ENCODE measurements around the gene RNF149.
A peak's percentile ranks its signal among the peaks of the same experiment; 100 is the strongest.

The RNF149 gene

GRCh38 chr2:101267671-101268656 lies 40.5 kb downstream of the RNF149 start:
- H3K27ac ChIP-seq (replicated peaks): no peak overlapping the region
- H3K4me3 ChIP-seq (replicated peaks; ENCODE audit: insufficient read depth, low read length): no peak overlapping the region
- no peak for TF ChIP-seq GABPA (IDR thresholded peaks at IDR 0.05; ENCODE audit: low read depth)
- no peak for DNase-seq (ENCODE audit: low read depth in 1 of 2, low spot score in 1 of 2)
- H3K27me3 ChIP-seq (ENCODE audit: insufficient read depth, poor library complexity, severe bottlenecking): no peaks in the 10 kb centered on the region

DNA sequence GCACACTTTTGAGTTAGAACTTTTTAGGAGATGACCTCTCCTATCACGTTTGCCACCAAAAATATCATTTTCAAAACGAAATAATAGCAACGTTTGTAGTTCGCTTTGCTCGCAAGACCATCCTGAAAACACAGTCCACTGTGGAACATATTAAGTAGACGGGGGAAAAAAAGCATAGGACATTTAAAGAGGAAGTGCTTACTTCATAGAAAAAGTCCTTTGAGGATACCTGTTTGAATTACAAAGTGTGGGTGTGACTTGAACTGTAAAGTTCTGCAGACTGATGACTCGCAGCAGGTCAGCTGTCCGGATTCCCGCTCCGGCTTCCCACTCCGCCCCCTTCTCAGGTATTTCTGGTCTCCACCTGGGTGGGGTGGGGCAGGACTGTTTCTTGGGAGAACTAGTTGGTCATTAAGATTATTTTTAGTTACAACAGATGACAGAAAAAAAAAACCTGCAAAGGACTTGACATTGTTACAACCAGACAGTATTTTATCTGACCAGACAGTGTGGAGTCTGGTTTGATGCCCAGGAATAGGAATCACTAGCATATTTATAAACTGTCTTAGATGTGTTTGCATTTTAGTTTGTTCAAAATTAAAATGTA lies 42.5 kb downstream of the RNF149 start:
- peak; percentile 52 for TF ChIP-seq SPI1 (IDR thresholded peaks at IDR 0.05; ENCODE audit: borderline replicate concordance, low read depth)
- TF ChIP-seq POLR2AphosphoS5 (IDR thresholded peaks at IDR 0.05; ENCODE audit: low read depth): no peak
- Histone ChIP-seq H3K27me3 (ENCODE audit: insufficient read depth, poor library complexity, severe bottlenecking) (no peaks in the 10 kb centered on the region), H3K27ac (replicated peaks) (no peak overlapping the region), H3K4me3 (replicated peaks; ENCODE audit: insufficient read depth, low read length) (no peak overlapping the region)
- DNase-seq (ENCODE audit: low read depth in 1 of 2, low spot score in 1 of 2): no peak

DNA sequence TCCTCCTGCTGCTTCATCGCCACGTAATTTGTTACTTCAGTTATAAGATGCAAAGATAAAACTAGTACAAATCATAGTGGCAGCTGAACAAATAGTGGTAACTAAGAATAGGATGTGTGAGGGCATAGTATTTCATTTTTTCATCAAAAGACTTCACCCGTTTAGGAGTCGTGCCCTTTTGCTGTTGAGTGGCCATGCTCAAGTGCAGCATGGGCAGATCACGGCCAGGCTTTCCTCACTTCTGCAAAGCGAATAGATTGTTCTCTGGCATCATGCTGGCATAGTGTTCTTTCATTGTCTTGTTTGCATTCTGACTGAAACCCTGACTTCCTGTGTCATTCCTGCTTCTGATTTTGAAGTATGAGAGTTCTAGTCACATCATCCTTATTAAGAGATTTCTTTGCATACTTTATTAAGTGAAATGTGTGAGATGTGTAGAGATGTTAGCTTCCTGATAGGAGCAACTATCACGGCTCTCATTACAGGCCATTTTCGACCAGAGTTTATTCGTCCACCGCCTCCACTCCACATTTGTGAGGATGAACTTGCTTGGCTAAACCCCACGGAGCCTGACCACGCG lies 44.1 kb downstream of the RNF149 start:
- Histone ChIP-seq H3K4me3 (replicated peaks; ENCODE audit: insufficient read depth, low read length) (no peak overlapping the region), H3K27me3 (ENCODE audit: insufficient read depth, poor library complexity, severe bottlenecking) (no peaks in the 10 kb centered on the region), H3K27ac (replicated peaks) (no peak overlapping the region)
- no peak for DNase-seq (ENCODE audit: low read depth in 1 of 2, low spot score in 1 of 2)
- TF ChIP-seq REST (IDR thresholded peaks at IDR 0.05; ENCODE audit: insufficient replicate concordance, low read depth) (no peak), POLR2AphosphoS5 (IDR thresholded peaks at IDR 0.05; ENCODE audit: low read depth) (no peak), GABPA (IDR thresholded peaks at IDR 0.05; ENCODE audit: low read depth) (no peak), SPI1 (IDR thresholded peaks at IDR 0.05; ENCODE audit: borderline replicate concordance, low read depth) (no peak), CTCF (IDR thresholded peaks at IDR 0.05; ENCODE audit: insufficient read depth, low read length) (no peak)

DNA sequence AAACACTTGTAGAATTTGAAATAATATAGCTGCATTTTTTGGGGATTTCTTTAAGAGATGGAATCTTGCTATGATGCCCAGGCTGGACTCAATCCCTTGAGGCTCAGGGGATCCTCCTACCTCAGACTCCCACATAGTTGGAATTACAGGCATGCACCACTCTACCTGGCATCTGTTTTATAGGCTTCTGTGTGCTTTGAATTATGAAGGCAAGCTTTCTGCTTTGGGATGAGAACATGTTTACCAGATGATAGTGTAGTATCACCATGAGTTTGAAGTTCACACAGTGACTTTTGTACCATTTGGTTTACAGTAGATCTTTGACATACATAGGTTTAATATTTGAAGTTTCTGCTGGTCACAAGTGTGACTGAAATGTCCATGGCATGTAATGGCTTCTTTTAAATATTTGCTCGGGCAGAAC lies 45.1 kb downstream of the RNF149 start:
- no peak overlapping the region for H3K27ac ChIP-seq (replicated peaks)
- TF ChIP-seq REST (IDR thresholded peaks at IDR 0.05; ENCODE audit: insufficient replicate concordance, low read depth) (no peak), GABPA (IDR thresholded peaks at IDR 0.05; ENCODE audit: low read depth) (no peak), POLR2AphosphoS5 (IDR thresholded peaks at IDR 0.05; ENCODE audit: low read depth) (no peak), CTCF (IDR thresholded peaks at IDR 0.05; ENCODE audit: insufficient read depth, low read length) (no peak), SPI1 (IDR thresholded peaks at IDR 0.05; ENCODE audit: borderline replicate concordance, low read depth) (no peak)
- H3K27me3 ChIP-seq (ENCODE audit: insufficient read depth, poor library complexity, severe bottlenecking): no peaks in the 10 kb centered on the region

More for the DNA sequence above, 45.1 kb downstream of the RNF149 start:
- DNase-seq (ENCODE audit: low read depth in 1 of 2, low spot score in 1 of 2): no peak
- no peak overlapping the region for H3K4me3 ChIP-seq (replicated peaks; ENCODE audit: insufficient read depth, low read length)
